ENCODE results near the gene LHPP. TPM values are rescaled to one million over a fixed set of nuclear protein-coding genes. Genes with fewer than 3 reads are reported as not detected.
"Not testable (repeated sequence)": the region's sequence is repeated elsewhere in the genome, so short reads cannot be mapped to it uniquely, and the experiment has no call there.

Gene LHPP
- total RNA-seq, 1 donor = 12.5 TPM

DNA sequence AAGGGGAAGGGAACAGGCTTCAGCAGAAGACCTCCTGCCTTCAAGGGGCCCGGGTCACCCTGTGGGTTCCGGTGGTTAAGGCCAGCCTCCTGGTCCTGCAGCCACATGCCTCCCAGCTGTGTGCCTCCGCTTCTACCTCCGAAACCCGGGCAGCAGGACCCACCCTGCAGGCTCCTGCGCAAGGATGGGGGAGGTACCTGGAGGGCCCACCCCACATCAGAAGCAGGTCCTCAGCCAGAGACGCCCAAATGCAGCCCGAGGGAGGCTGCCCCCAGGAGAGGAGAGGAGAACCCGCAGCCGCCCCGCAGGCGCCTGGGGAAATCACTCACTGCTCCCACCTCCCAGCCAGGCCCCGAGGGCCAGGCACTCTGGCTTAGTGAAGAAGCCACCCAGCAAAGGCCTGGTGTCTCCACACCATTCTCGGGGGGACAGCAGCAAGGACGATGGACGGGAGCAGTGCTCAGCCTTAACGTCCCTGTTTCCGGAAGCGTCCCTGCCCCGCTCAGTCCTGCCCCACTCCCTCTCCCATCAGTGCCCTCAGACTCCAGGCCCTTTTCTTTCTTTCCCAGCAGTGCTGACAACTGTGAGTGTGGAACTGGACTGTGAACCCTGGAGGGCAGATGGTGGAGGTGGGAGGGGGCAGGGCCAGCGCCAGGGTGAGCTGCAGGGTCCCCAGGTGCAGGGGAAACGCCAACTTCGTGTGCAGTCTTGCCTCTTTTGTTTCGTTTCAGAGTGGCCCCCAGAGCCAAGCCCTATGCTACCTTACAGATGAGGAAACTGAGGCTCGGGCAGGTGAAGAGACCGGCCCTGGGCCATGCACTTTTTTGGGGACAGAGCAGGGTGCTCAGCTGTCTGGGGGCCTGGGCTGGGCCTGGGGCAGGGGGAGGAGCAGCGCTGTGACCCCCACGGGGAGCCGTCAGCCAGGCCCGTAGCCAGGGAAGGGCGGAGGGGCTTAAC, 144.5 kb downstream of the LHPP start:
- TF ChIP-seq, protein P1, sequence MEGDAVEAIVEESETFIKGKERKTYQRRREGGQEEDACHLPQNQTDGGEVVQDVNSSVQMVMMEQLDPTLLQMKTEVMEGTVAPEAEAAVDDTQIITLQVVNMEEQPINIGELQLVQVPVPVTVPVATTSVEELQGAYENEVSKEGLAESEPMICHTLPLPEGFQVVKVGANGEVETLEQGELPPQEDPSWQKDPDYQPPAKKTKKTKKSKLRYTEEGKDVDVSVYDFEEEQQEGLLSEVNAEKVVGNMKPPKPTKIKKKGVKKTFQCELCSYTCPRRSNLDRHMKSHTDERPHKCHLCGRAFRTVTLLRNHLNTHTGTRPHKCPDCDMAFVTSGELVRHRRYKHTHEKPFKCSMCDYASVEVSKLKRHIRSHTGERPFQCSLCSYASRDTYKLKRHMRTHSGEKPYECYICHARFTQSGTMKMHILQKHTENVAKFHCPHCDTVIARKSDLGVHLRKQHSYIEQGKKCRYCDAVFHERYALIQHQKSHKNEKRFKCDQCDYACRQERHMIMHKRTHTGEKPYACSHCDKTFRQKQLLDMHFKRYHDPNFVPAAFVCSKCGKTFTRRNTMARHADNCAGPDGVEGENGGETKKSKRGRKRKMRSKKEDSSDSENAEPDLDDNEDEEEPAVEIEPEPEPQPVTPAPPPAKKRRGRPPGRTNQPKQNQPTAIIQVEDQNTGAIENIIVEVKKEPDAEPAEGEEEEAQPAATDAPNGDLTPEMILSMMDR (IDR thresholded peaks at IDR 0.05; ENCODE audit: insufficient read depth, low read depth, low read length) = no peak
- no peak overlapping the region for H3K4me3 ChIP-seq (ENCODE audit: low read depth, low read length)

DNA sequence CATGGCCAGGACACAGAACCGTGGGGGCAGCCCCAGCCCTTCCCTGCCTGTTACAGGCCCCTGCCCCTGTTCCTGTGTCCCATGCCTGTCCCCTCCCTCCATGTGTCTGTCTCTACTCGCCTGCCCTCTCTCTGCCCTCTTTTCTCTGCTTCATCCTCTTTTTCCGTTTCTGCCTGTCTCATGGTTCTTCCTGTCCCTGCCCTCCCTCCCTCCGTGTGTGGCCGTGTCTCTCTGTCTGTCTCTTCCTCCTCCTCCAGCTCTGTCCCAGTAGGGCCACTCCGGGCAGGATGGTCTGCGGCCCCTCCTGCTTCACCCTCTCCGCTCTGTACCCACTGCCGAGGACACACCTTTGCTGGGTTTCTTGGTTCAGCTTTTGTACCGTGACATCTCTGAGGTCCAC, 145.2 kb downstream of the LHPP start:
- TF ChIP-seq, protein P1 (IDR thresholded peaks at IDR 0.05; ENCODE audit: insufficient read depth, low read depth, low read length) = no peak
- H3K4me3 ChIP-seq (ENCODE audit: low read depth, low read length) = no peak overlapping the region
- no peak for DNase-seq (ENCODE audit: low read depth)

More for the DNA sequence above, 144.5 kb downstream of the LHPP start:
- DNase-seq (ENCODE audit: low read depth) = no peak

DNA sequence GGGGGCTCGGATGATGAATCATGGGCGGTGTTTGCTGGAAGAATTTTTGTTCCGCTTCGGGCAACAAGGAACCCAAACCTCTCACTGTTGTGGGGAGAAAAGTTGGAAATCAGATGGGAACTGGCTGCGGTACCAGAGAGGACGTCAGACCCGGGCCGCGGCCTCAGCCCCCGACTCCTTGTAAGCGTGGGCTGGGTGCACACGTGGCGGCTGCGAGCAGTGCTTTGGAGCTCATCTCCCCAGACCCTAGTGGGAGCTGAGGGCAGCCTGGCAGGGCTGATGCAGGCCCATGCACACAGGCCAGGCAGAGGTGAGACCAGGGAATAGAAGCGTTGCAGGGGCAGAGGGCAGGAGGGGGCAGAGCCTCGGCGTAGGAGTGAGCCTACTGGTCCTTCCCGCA, 146.1 kb downstream of the LHPP start:
- TF ChIP-seq, protein P1 (IDR thresholded peaks at IDR 0.05; ENCODE audit: insufficient read depth, low read depth, low read length) = no peak
- no peak overlapping the region for H3K4me3 ChIP-seq (ENCODE audit: low read depth, low read length)
- DNase-seq (ENCODE audit: low read depth) = no peak

DNA sequence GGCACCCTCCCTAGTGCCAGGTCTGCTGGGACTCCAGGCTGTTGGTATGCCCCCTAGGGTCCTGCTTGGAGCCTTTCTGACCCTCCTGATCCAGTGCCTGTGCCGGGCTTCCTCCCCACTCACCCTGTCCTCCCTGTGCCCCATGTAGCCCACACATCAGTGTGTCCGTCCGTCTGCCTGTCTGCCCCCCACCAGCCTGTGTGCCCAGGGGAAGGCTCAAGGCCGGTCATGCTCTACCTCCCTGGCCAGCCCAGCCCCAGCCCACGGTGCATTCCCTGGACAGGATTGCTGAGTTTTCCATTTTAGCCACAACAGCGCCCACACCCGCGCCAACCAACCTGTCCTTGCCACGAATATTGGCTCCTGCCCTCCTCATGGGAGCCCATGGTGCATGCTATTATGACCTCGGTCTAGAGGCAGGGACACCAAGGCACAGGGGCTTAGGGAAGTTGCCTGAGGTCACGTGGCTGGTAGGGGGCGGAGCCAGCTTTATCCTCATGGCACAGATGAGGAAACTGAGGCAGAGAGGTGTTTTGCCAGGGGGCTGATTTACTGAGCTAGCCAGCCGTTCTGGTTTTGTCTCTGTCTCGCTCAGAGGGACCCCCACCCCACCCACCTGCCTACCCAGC, 146.6 kb downstream of the LHPP start:
- H3K4me3 ChIP-seq (ENCODE audit: low read depth, low read length) = no peak overlapping the region
- TF ChIP-seq, protein P1 (IDR thresholded peaks at IDR 0.05; ENCODE audit: insufficient read depth, low read depth, low read length) = no peak
- DNase-seq (ENCODE audit: low read depth) = no peak

DNA sequence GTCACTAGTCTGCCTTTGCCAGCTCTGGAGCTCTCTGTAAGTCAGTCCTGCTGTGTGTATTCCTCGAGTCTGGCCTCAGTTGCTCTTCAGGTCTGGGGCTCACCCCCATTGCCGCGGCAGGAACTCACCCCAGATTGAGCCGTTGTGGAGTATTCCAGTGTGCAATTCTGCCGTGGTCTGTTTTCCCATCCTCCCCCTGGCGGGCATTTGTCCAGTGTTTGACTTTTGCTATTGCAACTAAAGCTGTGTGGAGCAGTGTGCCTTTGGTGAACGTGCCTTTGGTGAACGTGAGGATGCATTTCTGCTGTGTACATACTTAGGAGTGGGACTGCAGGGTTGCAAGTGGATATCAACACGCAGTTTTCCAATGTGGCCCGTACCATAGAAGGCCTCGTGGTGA, 148.1 kb downstream of the LHPP start:
- TF ChIP-seq, protein P1 (IDR thresholded peaks at IDR 0.05; ENCODE audit: insufficient read depth, low read depth, low read length) = no peak
- H3K4me3 ChIP-seq (ENCODE audit: low read depth, low read length) = no peak overlapping the region
- DNase-seq (ENCODE audit: low read depth) = no peak

DNA sequence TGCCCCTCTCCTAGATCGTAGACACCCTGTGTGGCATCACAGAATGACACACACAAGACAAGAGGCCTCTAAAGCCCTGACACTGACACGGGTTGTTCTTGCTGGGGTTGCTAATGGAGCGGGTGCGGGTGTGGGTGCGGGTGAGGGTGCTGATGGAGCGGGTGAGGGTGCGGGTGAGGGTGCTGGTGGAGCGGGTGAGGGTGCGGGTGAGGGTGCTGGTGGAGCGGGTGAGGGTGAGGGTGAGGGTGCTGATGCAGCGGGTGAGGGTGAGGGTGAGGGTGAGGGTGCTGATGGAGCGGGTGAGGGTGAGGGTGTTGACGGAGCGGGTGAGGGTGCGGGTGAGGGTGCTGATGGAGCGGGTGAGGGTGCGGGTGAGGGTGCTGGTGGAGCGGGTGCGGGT, 148.6 kb downstream of the LHPP start:
- not testable (repeated sequence) for H3K4me3 ChIP-seq (ENCODE audit: low read depth, low read length); DNase-seq (ENCODE audit: low read depth)

DNA sequence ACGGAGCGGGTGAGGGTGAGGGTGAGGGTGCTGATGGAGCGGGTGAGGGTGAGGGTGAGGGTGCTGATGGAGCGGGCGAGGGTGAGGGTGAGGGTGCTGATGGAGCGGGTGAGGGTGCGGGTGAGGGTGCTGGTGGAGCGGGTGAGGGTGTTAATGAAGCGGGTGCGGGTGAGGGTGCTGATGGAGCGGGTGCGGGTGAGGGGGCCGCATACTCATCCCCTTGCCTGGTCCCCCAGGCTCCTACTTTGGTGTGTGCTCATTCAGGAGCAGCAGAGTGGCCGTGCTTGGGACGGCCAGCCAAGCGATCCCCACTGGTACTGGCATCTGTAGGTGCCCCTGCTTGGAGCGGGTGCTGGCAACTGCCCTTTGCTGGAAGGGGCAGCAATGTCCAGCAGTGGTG, 149.2 kb downstream of the LHPP start:
- not testable (repeated sequence) for DNase-seq (ENCODE audit: low read depth); H3K4me3 ChIP-seq (ENCODE audit: low read depth, low read length)

All from fibroblast of villous mesenchyme (primary cell).